Measurements from ENCODE around the gene SCOC.

- TF ChIP-seq FOS (IDR thresholded peaks at IDR 0.05; ENCODE audit: low read depth, low read length) (no peak), RAD21 (IDR thresholded peaks at IDR 0.05; ENCODE audit: low read length) (no peak), CTCF (conservative IDR thresholded peaks at IDR 0.05; ENCODE audit: low read depth, low read length) (no peak), NFE2L2 (IDR thresholded peaks at IDR 0.05; ENCODE audit: low read depth, low read length) (no peak), POLR2A (IDR thresholded peaks at IDR 0.05; ENCODE audit: low read depth, low read length) (no peak), CEBPB (IDR thresholded peaks at IDR 0.05; ENCODE audit: low read depth, low read length) (no peak)
These were observed 23.6 kb upstream of the SCOC start for GRCh38 chr4:140349816-140350215.
